SHP77 treated with DMSO at 0.1 percent for 48 hours (cell line): ENCODE data around the gene PTF1A.

Experiments
- DNase-seq: peaks from one replicate; lab custom pipeline; 2025; lab: John Stamatoyannopoulos, UW

Gene PTF1A, protein sequence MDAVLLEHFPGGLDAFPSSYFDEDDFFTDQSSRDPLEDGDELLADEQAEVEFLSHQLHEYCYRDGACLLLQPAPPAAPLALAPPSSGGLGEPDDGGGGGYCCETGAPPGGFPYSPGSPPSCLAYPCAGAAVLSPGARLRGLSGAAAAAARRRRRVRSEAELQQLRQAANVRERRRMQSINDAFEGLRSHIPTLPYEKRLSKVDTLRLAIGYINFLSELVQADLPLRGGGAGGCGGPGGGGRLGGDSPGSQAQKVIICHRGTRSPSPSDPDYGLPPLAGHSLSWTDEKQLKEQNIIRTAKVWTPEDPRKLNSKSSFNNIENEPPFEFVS

DNA sequence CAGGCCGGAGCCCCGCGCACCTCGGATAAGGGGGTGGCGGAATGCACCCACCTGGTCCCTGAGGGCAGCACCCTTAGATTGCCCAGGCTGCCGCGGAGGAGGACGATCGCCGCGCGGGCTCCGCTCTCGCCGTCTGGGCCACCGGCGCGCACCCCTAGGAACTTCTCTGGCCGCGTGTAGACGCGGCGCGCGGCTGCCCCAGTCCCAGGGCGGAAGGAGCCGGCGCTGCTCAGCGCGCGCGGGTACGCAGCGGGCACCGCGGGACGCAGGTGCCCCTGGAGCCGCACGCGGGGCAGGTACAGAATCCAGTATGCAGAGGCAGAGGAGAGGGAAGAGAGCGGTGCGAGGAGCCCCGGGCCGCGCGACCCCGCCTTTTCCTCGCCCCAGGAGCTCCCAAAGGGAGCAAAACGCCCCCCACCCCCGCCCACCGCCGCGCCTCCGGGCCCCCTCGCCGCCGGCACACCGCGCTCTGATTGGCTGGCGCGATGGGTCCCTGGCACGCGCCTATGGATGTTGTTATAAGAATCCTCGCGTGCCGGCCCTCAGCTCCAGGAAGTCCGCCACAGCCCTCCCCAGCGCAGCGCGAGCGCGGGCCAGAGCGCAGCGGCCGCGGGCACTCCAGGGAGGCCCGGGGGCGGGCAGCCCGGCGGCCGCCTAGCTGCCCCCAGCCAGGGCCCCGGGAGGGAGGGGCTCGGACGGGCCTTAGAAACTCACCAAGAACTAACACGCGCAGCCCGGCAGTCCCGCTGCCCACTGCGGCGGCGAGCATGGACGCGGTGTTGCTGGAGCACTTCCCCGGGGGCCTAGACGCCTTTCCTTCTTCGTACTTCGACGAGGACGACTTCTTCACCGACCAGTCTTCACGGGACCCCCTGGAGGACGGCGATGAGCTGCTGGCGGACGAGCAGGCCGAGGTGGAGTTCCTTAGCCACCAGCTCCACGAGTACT, at the start of gene PTF1A:
TSS of gene PTF1A (plus strand) at position 549 of the 948 bp plus-strand sequence. CDS start at position 768, 219 bp downstream.
- no peak for DNase-seq

DNA sequence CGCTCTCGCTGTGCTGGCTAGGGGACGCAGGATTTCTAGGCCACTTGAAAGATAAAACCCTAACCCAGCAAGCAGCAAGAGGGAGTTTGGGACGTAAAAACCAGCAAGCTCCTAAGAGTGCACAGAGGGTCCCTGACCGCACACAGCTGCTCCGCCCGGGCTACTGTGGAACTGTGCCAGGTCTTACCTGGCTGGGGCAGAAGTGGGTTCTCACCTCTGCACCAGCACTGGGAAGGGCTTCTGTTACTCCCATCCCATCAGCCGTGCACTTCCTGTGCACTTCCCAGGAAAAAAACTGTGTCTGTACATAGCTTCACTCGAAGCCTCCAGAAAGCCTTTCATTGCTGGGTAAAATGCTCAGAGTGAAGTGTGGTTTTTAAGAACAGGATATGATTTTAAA, 45.9 kb upstream of the PTF1A start:
- no peak for DNase-seq

DNA sequence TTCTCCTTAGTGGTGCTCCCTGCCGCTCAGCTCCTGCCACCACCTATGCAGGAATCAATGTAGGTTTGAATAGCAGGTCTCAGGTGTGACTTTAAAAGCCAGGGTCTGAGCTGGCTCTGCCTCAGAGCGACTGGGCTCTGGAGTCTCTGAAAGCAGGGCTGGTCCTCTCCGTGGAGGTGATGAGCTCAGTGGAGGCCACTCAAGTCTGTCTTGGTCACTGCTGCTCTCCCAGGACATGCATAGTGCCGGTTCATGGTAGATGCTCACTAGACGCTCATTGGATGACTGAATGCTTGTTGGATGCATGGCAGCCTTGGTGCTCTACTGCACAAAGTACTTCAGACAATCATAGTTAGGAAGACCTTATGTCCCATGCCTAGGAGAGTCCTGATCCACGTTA, 45.1 kb upstream of the PTF1A start:
- no peak for DNase-seq

DNA sequence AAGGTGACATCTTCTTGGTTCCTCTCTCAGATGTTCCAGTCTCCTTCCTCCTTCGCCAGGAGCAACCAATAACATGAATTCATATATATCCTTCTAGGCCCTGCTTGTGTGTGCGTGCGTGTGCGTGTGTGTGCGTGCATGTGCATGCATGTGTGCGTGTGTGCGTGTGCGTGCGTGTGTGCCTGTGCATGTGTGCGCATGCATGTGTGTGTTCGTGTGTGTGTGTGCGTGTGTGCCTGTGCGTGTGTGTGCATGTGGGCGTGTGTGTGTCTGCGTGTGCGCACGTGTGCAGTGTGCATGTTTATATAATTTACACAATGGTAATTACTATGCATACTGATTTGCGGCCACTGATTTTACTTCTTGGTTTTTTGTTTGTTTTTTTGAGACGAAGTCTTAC, 43.9 kb upstream of the PTF1A start:
- no peak for DNase-seq

DNA sequence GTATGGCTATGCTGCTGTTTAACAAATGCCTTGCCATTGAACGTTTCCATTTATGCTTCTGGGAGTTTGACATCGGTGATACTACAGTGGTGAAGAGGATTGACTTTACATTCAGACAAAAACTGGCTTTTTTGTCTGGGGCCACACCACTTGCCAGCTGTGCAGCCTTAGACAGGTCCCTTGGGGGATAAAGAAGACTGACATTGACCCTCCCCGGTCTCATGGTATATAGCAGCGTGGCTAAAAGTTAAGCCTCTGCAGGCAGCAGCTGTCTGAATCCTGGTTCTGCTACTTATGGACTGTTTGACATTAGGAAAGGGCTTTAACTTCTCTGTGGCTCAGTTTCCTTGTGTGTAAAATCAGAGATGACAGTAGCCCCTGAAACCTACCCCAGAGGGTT, 42.0 kb upstream of the PTF1A start:
- no peak for DNase-seq

DNA sequence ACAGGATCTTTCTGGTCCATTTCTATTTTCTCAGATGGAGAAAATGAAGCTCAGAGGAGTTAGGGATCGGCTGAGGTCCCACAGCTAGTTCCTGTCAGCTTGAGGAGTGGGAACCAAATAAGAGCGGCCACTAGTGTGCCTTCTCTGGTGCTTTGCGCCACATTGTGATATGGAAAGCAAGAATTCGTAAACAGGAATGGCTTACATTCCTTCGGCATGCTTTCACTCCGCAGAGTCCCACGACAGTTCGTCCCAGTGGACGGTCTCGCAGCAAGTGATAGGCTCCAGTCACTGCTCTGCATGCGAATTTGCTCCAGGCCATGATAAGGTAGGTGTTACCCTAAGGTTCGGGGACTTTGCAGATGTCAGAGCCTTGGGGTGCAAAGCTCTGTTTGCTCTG, 41.5 kb upstream of the PTF1A start:
- no peak for DNase-seq

DNA sequence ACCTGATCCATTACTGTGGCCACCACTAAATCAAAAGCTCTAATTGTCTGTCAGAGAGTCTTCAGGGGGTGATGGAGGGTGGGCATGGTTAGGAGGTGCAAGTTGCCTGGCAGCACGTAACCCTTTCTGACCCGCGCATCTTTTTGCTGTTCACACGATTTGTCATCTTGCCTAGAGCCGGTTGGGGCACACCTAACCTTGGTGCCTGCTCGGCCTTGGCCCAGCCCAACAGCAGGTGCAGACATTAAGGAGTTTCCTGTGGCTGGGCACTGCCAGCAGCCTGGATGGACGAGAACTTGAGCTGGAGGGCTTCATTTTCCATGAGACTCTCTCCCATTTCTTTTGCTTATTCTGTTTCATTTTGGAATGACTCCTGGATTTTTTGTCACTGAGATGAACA, 41.0 kb upstream of the PTF1A start:
- DNase-seq = no peak

DNA sequence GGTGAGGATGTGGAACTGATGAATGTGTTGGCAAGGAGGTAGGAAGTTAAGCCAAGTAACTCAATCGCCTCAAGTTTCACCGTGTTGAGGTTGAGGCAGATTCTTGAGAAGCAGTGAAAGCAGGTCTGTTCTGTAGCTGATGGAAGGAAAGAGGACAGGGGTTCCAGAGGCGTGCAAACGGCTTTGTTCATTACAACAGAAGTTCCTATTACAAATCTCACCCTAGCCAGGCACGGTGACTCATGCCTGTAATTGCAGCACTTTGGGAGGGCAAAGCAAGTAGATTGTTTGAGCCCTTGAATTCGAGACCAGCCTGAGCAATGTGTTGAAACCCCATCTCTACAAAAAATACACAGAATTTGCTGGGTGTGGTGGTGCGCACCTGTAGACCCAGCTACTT, 36.9 kb upstream of the PTF1A start:
- no peak for DNase-seq

DNA sequence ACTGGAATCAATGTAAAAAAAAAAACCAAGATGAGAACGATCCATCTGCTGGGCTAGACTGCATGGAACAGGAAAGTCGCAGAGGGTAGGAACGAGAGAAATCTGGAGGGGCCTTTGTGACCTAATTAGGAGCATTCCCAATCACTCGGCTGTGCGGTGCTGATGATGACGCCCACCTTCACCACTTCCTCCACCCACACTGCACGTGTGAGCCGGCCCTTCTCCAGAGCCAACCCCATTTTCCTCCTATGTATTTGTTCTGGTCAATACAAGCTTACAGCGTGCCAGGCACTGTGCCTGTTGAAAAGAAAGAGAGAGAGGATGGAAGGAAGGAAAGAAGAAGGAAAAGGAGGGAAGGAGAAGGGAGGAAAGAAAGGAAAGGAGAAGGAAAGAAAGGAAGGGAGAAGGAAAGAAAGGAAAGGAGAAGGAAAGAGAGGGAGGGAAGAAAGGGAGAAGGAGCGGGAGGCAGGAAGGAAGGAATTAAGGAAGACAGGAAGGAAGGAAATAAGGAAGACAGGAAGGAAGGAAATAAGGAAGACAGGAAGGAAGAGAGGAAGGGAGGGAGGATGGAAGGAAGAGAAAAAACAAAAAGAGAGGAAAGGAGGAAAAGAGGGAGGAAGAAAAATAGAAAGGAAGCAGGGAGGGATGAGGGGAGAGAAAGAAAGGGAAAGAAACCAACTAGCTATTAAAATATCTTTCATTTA, 35.5 kb upstream of the PTF1A start:
- no peak for DNase-seq

DNA sequence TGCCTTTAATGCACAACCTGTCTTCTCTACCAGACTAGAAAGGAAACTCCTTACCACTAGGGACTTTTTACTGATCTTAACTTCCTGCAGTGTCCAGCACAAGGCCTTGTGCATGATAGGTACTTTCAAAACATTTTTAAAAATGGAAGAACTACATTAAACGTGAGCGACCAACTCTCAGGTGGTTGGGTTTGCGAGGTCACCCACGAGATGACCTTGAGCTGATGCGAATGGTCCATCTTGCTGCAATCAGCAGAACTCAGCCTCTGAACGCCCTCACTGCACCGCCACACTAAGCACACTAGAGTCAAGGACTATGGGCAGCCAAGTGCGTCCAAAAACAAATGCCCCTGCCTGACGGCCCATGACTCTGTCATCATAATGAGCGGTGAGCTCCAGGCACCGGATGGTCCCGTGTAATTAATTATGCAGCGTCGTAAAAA, 34.9 kb upstream of the PTF1A start:
- DNase-seq = no peak

DNA sequence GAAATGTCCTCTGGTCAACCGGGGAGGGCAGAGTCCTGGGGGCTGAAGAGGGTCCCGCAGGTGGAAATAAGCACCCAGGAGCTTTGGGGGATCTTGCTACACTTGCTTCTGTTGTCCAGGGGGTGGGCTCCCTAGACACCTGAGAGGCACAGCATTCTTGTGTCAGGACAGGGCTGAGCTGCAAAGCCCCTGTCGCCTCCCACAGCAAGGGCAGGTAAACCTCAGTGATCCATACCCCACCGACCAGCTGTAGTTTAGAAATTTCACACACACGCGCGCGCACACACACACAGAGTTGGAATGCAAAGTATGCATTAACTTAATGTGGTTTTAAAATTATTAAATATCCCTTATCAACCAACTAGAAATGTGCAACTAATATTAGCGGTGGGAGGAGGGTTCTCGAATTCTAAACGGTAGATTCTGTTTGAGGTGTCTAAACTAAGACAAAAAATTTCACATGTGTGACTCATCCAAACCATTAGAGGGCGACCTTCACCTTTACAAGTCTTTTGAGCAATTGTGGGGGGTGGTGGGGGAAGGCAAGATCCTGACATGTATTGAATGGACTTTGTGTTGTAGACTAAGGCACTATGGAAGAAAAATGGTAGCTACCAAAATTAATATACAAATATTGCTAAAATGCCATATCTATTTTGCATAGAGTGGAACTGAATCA, 34.3 kb upstream of the PTF1A start:
- DNase-seq = peak; percentile 7

DNA sequence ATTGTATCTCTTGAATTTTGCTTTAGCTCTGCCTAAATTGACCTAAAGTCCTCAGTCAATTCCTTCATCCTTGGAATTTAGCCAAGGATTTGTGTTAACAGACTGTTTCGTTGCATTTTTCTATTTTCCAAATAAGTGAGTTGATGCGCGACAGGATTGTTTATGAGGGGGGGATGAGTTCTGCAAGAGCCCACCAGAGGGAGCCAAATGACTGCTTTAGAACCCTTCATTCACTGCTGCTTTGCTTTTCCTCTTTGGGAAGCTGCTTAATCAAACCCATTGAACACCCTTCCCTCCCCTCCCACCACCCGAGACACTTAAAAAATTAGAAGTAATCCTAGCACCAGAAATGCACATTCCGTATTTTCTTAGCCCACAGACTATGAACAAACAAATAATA, 33.7 kb upstream of the PTF1A start:
- DNase-seq = peak; percentile 30

DNA sequence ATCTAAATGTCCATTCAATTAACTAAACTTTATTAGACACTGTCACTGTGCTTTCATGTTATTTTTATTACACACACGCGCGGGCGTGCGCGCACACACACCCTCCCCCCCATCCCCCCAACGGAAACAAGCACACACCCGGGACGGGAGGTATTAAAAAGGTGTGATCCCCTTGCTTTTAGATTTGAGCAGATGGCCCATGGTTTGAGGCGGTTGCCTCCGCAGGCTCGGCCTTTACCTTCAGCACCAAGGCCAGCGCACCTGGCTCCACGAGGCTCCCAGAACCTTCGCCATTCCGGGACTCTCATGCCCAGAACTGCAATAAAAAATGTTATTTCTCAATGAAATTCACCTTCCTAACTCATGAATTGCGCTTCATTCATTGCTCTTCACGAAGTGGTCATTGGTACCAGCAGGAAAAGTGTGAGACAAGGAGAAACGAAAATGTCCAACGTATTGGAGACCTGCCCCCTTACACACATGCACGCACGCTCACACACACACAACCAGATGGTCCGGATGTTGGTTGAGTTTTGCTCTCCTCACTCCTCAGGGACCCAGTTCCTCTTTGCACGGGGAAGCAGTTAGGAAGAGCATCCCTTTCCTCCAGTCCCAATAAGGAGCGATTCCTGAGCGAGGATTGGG, 20.8 kb upstream of the PTF1A start:
- DNase-seq = no peak

DNA sequence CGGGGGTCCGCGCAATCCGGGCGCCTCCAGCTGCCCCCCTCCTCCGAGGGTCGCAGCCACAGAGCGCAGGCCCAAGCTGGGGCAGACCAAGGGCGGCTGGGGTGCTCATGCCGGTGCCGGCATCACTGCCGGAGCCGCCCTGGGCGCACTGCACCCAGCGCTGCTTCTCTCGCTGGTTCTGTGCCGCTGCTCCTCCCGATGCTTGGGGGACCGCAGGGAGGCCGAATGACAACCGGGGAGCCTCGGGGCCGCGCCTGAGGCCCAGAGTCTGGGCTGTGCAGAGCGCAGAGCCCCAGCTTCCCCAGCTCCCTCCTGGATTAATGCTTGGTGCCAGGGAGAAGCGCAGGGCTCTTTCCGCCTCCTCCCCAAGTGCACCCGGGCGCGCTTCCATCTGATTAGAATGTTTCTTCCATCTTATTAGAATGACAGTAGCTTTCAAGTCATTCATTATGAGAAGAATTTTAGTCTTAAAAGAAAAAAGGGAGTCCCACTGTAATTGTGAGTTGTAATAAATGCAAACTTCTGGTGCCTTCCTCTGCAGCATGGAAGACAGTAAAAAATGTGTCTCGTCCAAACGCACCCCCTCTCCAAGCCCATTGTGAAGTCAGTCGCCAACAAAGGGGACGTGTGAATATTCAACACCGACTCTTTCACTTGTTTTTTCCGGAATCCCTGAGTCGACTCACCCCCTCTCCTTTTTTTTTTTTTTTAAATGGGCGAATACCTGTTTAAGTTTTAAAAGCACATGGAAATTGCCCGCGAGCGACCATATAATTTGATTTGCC, 19.5 kb upstream of the PTF1A start:
- no peak for DNase-seq

DNA sequence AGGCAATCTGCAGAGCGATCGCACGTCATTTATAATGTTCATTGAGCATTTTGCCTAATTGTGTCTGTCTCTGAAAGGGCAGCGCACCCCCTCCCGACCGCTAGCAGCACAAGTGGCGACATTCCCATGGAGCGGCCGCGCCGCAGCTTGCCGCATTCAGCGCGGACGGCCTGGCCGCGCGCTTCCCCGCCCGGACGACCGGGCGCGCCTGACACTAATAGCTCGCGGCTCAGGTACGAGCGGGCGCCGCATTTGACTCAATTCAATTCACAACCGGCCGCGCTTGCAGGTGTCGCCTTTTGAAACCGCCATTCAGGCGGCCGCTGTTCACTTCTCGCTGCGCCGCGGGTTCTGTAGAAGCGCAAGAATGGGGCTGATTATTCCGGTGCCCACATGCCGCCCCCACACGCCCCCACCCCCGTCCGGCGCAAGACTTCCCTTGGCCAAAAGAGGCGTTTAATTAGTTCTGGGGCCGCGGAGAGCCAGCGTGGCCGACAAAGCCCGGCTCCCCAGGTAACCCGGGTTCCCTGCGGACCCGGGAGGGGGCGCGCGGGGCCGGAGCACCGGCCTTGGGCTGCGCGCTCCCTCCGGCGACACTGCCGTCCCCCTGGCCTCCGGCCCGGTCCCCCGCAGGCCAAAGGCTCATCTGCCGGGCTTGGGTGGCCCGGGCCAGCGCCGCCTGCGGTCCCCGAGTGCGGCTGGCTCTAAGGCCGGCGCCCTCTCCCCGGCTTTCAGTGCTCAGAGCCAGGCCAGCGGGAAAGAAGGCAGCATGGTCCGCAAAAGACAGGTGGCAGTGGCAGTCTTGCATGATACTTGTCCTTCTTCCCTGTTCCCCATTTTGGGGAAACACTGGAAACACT, 18.7 kb upstream of the PTF1A start:
- no peak for DNase-seq

DNA sequence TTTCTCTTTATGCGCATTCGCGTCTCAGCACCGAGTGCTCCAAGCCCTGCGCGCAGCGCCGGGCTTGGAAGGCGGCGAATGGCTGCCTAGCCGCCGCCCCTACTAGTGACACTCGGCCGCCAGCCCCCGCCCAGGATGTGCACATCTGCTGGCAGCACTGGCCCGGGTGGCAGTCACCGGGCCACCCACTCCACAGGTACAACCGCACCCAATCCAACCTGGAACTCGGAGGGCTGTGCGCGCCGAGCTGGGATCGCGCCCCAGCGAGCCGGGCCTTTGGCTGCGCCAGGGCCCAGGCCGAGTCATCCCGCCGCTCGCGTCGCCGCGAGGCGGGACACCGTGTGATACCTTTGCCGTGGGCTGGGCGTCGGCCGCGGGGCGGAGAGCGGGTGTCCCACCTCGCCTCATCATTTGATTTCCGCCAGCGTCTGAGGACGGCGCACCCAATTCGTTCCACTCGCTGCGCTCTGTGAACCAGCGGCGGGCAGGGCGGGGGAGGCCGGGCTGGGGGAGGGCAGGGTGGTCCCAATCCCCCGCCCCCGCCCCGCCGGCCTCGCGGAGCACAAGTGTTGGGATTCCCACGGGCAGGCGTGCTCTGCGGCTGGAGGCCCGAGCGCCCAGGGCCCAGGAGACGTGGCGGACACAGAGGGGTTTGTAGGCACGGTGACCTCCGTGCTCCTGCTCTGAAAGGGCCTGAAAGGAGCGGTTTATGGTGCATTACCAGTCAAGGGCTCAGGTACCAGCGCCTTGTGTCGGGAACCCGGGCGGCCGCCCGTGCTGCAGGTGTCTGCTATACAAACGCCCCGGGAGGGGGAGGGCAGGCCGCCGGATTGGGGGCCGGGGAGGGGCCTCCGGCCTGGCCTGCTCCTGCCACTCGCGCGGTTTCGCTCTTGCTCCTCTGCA, 17.8 kb upstream of the PTF1A start:
- no peak for DNase-seq

DNA sequence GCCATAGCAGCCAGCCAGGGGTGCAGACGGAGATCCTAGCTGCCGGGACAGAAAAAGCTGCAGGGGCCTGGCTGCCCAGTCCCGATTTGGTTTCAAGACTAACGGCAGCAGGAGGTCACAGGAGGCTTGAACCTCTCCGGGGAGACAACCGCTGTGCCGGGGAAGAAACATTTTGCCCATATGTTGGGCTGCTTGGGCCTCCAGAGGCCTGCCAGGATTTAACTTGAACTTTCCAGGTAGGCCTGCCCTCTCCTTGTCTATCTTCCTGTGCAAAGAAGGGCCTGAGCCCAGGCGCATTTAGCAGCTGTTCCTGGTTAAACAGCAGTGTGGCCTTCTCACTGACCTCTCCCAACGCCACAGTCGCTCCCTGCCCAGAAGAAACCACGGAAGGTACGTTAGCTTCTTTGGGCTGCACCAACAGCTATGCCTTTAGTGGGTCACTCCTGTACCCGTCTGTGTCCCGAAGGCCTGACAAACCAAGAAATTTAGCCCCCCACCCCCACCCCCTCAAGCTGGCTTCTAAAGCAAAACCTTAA, 17.1 kb upstream of the PTF1A start:
- DNase-seq = no peak

DNA sequence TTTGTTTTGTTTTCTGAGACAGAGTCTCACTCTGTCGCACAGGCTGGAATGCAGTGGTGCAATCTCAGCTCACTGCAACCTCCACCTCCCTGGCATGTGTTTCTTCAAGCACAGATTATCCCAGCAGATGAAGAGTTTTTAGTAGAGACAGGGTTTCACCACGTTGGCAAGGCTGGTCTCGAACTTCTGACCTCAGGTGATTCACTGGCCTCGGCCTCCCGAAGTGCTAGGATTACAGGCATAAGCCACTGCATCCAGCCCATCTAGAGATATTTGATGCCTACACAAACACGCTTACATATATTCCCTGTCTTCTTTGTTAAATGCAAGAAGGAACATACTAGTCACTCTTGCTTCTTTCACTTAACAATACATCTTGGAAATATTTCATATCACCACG, 5.9 kb upstream of the PTF1A start:
- DNase-seq = no peak
